H9 (cell line): ENCODE data around the gene TMEM163. TPM values are rescaled to one million over a fixed set of nuclear protein-coding genes. Genes with fewer than 3 reads are reported as not detected.

Experiments used
- DNase-seq: peaks from one replicate; pipeline ENCODE4 v3.0.0-alpha.2; 2017
- H2AFZ ChIP-seq: one replicate; pipeline ENCODE4 v1.6.1; 2013; ENCODE audit warnings: mild to moderate bottlenecking, low read length, control low read depth, moderate library complexity
- H2AK5ac ChIP-seq: 2 replicates; pipeline ENCODE4 v1.6.1; 2013; ENCODE audit warnings: low read length, control low read depth, mixed read lengths; ENCODE audit not compliant: insufficient read length
- H2BK120ac ChIP-seq: one replicate; pipeline ENCODE4 v1.6.1; 2013; ENCODE audit warnings: low read depth, mild to moderate bottlenecking, low read length, control low read depth, inconsistent platforms; ENCODE audit not compliant: poor library complexity, severe bottlenecking
- H2BK12ac ChIP-seq: 2 replicates; pipeline ENCODE4 v1.6.1; 2013; ENCODE audit warnings: low read length, control low read depth, mixed read lengths, low read depth; ENCODE audit not compliant: insufficient read length
- H2BK15ac ChIP-seq: 2 replicates; pipeline ENCODE4 v1.6.1; 2013; ENCODE audit warnings: low read depth, low read length, control low read depth
- H2BK20ac ChIP-seq: one replicate; pipeline ENCODE4 v1.6.1; 2013; ENCODE audit warnings: low read depth, mild to moderate bottlenecking, low read length, control low read depth, inconsistent platforms; ENCODE audit not compliant: poor library complexity, severe bottlenecking
- H2BK5ac ChIP-seq: 2 replicates; pipeline ENCODE4 v1.6.1; 2013; ENCODE audit warnings: low read length, control low read depth, mixed read lengths; ENCODE audit not compliant: insufficient read length
- H3K14ac ChIP-seq: 2 replicates; pipeline ENCODE4 v1.6.1; 2013; ENCODE audit warnings: low read length, control low read depth; ENCODE audit not compliant: insufficient read depth
- H3K18ac ChIP-seq: 2 replicates; pipeline ENCODE4 v1.6.1; 2013; ENCODE audit warnings: low read depth, mild to moderate bottlenecking, mixed read lengths, low read length, control low read depth; ENCODE audit not compliant: insufficient read length
- H3K23ac ChIP-seq: 2 replicates; pipeline ENCODE4 v1.6.1; 2013; ENCODE audit warnings: low read length, control low read depth, mixed read lengths, low read depth; ENCODE audit not compliant: insufficient read length
- H3K23me2 ChIP-seq: 2 replicates; pipeline ENCODE4 v1.6.1; 2013; ENCODE audit warnings: low read depth, mild to moderate bottlenecking, mixed read lengths, low read length, control low read depth; ENCODE audit not compliant: insufficient read length, poor library complexity, severe bottlenecking
- H3K27ac ChIP-seq: 2 replicates; pipeline ENCODE4 v1.5.1; 2013; ENCODE audit warnings: low read length, control low read depth, mixed read lengths, low read depth; ENCODE audit not compliant: insufficient read length
- H3K27me3 ChIP-seq: 2 replicates; pipeline ENCODE4 v1.6.1; 2013; ENCODE audit warnings: low read length, control low read depth, inconsistent platforms; ENCODE audit not compliant: insufficient read depth
- H3K4ac ChIP-seq: 2 replicates; pipeline ENCODE4 v1.6.1; 2013; ENCODE audit warnings: low read depth, mild to moderate bottlenecking, control low read depth, inconsistent platforms, low read length, moderate library complexity
- H3K4me1 ChIP-seq: 2 replicates; pipeline ENCODE4 v1.6.1; 2013; ENCODE audit warnings: low read length, control low read depth, inconsistent platforms; ENCODE audit not compliant: insufficient read depth
- H3K4me2 ChIP-seq: 2 replicates; pipeline ENCODE4 v1.6.1; 2013; ENCODE audit warnings: low read length, control low read depth, mixed read lengths; ENCODE audit not compliant: insufficient read length, insufficient read depth
- H3K56ac ChIP-seq: 2 replicates; pipeline ENCODE4 v1.6.1; 2013; ENCODE audit warnings: low read depth, mild to moderate bottlenecking, mixed read lengths, low read length, control low read depth; ENCODE audit not compliant: insufficient read length
- H3K79me1 ChIP-seq: 2 replicates; pipeline ENCODE4 v1.6.1; 2013; ENCODE audit warnings: low read depth, mild to moderate bottlenecking, moderate library complexity, low read length, control low read depth, inconsistent platforms; ENCODE audit not compliant: insufficient read depth, poor library complexity, severe bottlenecking
- H3K79me2 ChIP-seq: 2 replicates; pipeline ENCODE4 v1.6.1; 2013; ENCODE audit warnings: low read length, control low read depth, inconsistent platforms; ENCODE audit not compliant: insufficient read depth
- H3K9ac ChIP-seq: 2 replicates; pipeline ENCODE4 v1.6.1; 2013; ENCODE audit warnings: low read length, control low read depth, mixed read lengths; ENCODE audit not compliant: insufficient read length; ENCODE audit errors: extremely low read depth
- H3K9me3 ChIP-seq: one replicate; pipeline ENCODE4 v1.6.1; 2013; ENCODE audit warnings: low read depth, low read length, inconsistent platforms; ENCODE audit not compliant: control insufficient read depth
- H3T11ph ChIP-seq: one replicate; pipeline ENCODE4 v1.6.1; 2013; ENCODE audit warnings: mild to moderate bottlenecking, low read length, control low read depth, inconsistent platforms
- H4K20me1 ChIP-seq: one replicate; pipeline ENCODE4 v1.6.1; 2013; ENCODE audit not compliant: control insufficient read depth, insufficient read length, insufficient read depth
- H4K5ac ChIP-seq: 2 replicates; pipeline ENCODE4 v1.6.1; 2013; ENCODE audit warnings: low read depth, mild to moderate bottlenecking, mixed read lengths, low read length, control low read depth; ENCODE audit not compliant: insufficient read length
- H4K8ac ChIP-seq: replicated peaks from 2 replicates; pipeline ENCODE4 v1.6.1; 2013; ENCODE audit warnings: low read length, control low read depth, mixed read lengths, low read depth; ENCODE audit not compliant: insufficient read length
- H4K91ac ChIP-seq: 2 replicates; pipeline ENCODE4 v1.6.1; 2013; ENCODE audit warnings: low read depth, mild to moderate bottlenecking, moderate library complexity, mixed read lengths, low read length, control low read depth; ENCODE audit not compliant: insufficient read length
- H3K27ac Mint-ChIP-seq, 3 experiments: 2 replicates in 2 of 3; 3 replicates in 1 of 3; pipeline ENCODE4 v1.8.0; 2020 to 2021; ENCODE audit warnings: mixed read lengths in 3 of 3, mild to moderate bottlenecking in 1 of 3, moderate library complexity in 1 of 3
- H3K27me3 Mint-ChIP-seq: 2 replicates; pipeline ENCODE4 v1.8.0; 2021; ENCODE audit warnings: low read depth, mild to moderate bottlenecking, moderate library complexity, mixed read lengths
- H3K36me3 Mint-ChIP-seq, 3 experiments: 2 replicates in 2 of 3; 3 replicates in 1 of 3; pipeline ENCODE4 v1.8.0; 2020 to 2021; ENCODE audit warnings: low read depth in 3 of 3, mixed read lengths in 3 of 3; ENCODE audit not compliant: insufficient read depth in 1 of 3
- H3K4me1 Mint-ChIP-seq, 2 experiments: 2 replicates each; pipeline ENCODE4 v1.8.0; 2020; ENCODE audit warnings: mixed read lengths in 2 of 2
- H3K4me3 Mint-ChIP-seq, 2 experiments: 2 replicates in 1 of 2; 3 replicates in 1 of 2; pipeline ENCODE4 v1.8.0; 2020 to 2021; ENCODE audit warnings: mild to moderate bottlenecking in 2 of 2, mixed read lengths in 2 of 2, moderate library complexity in 1 of 2
- H3K9me3 Mint-ChIP-seq, 2 experiments: 2 replicates in 1 of 2; 3 replicates in 1 of 2; pipeline ENCODE4 v1.8.0; 2020; ENCODE audit warnings: mild to moderate bottlenecking in 2 of 2, mixed read lengths in 2 of 2, moderate library complexity in 1 of 2
- CTCF ChIP-seq: fragments of 200-600 bp; sonication (generic); conservative IDR thresholded peaks from 3 replicates; pipeline ENCODE4 v1.8.0; 2021; ENCODE audit warnings: antibody characterized with exemption, mild to moderate bottlenecking
- WGBS: extraction: QIAGEN DNeasy Blood & Tissue Kit; methylation state at CpG from one replicate; pipeline ENCODE4 v1.1.7; 2013; ENCODE audit warnings: missing lambda C conversion rate, low lambda C conversion rate, mixed read lengths; ENCODE audit not compliant: insufficient read length; ENCODE audit errors: extremely low coverage; 5-methylcytosine and 5-hydroxymethylcytosine counted together
- total RNA-seq: library from RNA; stranded (reverse); gene quantifications from 2 replicates; pipeline ENCODE4 v1.2.1, GENCODE V29; 2021

Gene TMEM163
- total RNA-seq, 1 experiment from 2014 or later: 0.39 TPM

DNA sequence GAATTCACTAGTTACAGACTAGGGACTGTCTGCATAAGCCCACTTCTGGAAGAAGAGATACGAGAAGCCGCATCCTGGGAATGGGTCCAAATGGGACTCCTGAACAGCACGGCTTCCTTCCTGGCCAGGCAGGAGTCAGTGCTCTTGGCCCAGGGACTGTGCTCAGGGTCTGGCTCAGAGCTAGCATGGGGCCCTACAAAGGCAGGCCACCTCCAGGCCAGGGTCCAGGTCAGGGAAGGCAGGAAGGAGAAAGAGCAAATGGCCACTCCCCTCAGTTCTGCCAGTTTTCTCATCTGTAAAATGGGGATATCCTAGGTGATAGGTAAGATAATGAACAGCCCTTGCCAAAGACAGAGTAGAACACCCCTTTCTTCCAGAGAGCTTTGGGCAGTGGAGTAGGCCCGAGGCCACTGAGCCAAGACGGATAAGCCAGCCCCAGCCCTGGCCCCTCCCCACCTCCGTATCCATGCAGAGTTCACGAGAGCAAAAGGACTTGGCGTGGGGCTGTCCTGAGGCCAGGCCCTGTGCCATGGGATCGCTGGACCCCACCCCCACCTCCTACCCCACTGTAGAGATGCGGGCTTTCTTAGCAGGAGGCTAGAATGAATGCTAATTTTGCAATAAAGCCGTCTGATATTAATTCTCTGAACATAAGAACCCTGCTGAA lies 274.9 kb downstream of the TMEM163 start:
- no peak for TF ChIP-seq CTCF
- peaks cover 17 to 18% (median 17%) of the 10 kb centered on the region in 3 experiments for H3K36me3 Mint-ChIP-seq
- no peak overlapping the region for H3K18ac ChIP-seq
- H3K4me3 Mint-ChIP-seq: no peak overlapping the region
- no peak overlapping the region for H3K4ac ChIP-seq
- no peak overlapping the region for H2BK15ac ChIP-seq
- no peaks in the 10 kb centered on the region for H4K20me1 ChIP-seq
- no peak overlapping the region; the same call in 1 of the 2 replicates for H3K14ac ChIP-seq
- no peak overlapping the region for H3K27ac ChIP-seq
- H3K9ac ChIP-seq: no peak overlapping the region
- H3K27ac Mint-ChIP-seq: no peak overlapping the region
- no peaks in the 10 kb centered on the region for H3K9me3 ChIP-seq
- no peak overlapping the region for H2AK5ac ChIP-seq
- no peaks in the 10 kb centered on the region for H3K9me3 Mint-ChIP-seq
- H3K79me1 ChIP-seq: no peaks in the 10 kb centered on the region
- H3K23ac ChIP-seq: no peak overlapping the region
- no peak overlapping the region for H2BK12ac ChIP-seq
- no peak overlapping the region for H4K5ac ChIP-seq
- H3K4me1 Mint-ChIP-seq: peaks cover 0 to 5% of the 10 kb centered on the region in 2 experiments; a peak in 1 of 4 replicates
- H3K23me2 ChIP-seq: no peaks in the 10 kb centered on the region
- H3K27me3 Mint-ChIP-seq: no peaks in the 10 kb centered on the region
- no peak for DNase-seq
- H4K91ac ChIP-seq: no peak overlapping the region
- no peak overlapping the region for H2BK5ac ChIP-seq
- no peaks in the 10 kb centered on the region for H3K27me3 ChIP-seq
- H3K56ac ChIP-seq: no peak overlapping the region
- no peaks in the 10 kb centered on the region for H3K4me1 ChIP-seq
- no peak overlapping the region for H2BK20ac ChIP-seq
- no peak overlapping the region for H2BK120ac ChIP-seq
- H3K4me2 ChIP-seq: no peak overlapping the region
- H3T11ph ChIP-seq: no peak overlapping the region
- no peaks in the 10 kb centered on the region for H3K79me2 ChIP-seq
- no peak overlapping the region for H4K8ac ChIP-seq
- WGBS: no CpG with 5 or more reads among the region's 11 CpGs
- no peak overlapping the region for H2AFZ ChIP-seq
